GM12892 (cell line): ENCODE measurements around the gene CCNA1.

Experiments used
- DNase-seq: peaks from one replicate; pipeline ENCODE4 v3.0.0; 2011; ENCODE audit not compliant: insufficient read length
- FAIRE-seq: peaks from 2 replicates; lab custom pipeline; 2011; peaks lifted over from hg19 to GRCh38; lab: Jason Lieb, UNC
- POLR2A ChIP-seq: IDR thresholded peaks from 2 replicates; pipeline ENCODE4 v1.6.1; 2011; ENCODE audit warnings: low read depth, low read length, control low read depth
- POLR2AphosphoS5 ChIP-seq: IDR thresholded peaks from 2 replicates; pipeline ENCODE4 v1.6.1; 2011; ENCODE audit warnings: low read depth, low read length, control low read depth
- TAF1 ChIP-seq: IDR thresholded peaks from 2 replicates; pipeline ENCODE4 v1.6.1; 2011; ENCODE audit warnings: low read depth, mild to moderate bottlenecking, control low read depth, low read length, borderline replicate concordance

The CCNA1 gene

GRCh38 chr13:36454987-36455386 lies 22.7 kb downstream of the CCNA1 start:
- FAIRE-seq, result no peak
- DNase-seq, result no peak
- TF ChIP-seq POLR2A (no peak), POLR2AphosphoS5 (no peak), TAF1 (no peak)

GRCh38 chr13:36456577-36456976 lies 24.3 kb downstream of the CCNA1 start:
- no peak for TF ChIP-seq POLR2AphosphoS5
- FAIRE-seq, result no peak
- DNase-seq, result no peak

- DNase-seq (no peak), FAIRE-seq (no peak)
- TF ChIP-seq POLR2A (no peak), POLR2AphosphoS5 (no peak), TAF1 (no peak)
These were observed 29.2 kb downstream of the CCNA1 start for GRCh38 chr13:36461506-36461905.

- TF ChIP-seq TAF1, result no peak
- no peak for TF ChIP-seq POLR2A
- FAIRE-seq, result no peak
- no peak for DNase-seq
These were observed 43.2 kb downstream of the CCNA1 start for GRCh38 chr13:36475468-36475867.

- TF ChIP-seq TAF1, result no peak
- FAIRE-seq (no peak), DNase-seq (no peak)
These were observed 44.4 kb downstream of the CCNA1 start for GRCh38 chr13:36476661-36477060.

GRCh38 chr13:36480726-36481427 lies 48.6 kb downstream of the CCNA1 start:
- TF ChIP-seq POLR2AphosphoS5 (no peak), TAF1 (no peak), POLR2A (no peak)
- no peak for DNase-seq
- no peak for FAIRE-seq

GRCh38 chr13:36490055-36490454 lies 57.8 kb downstream of the CCNA1 start:
- no peak for DNase-seq
- no peak for FAIRE-seq
- TF ChIP-seq POLR2A (no peak), POLR2AphosphoS5 (no peak), TAF1 (no peak)
